ENCODE results near the gene THOC5.
"Not testable (repeated sequence)": the region's sequence is repeated elsewhere in the genome, so short reads cannot be mapped to it uniquely, and the experiment has no call there.

The THOC5 gene

DNA sequence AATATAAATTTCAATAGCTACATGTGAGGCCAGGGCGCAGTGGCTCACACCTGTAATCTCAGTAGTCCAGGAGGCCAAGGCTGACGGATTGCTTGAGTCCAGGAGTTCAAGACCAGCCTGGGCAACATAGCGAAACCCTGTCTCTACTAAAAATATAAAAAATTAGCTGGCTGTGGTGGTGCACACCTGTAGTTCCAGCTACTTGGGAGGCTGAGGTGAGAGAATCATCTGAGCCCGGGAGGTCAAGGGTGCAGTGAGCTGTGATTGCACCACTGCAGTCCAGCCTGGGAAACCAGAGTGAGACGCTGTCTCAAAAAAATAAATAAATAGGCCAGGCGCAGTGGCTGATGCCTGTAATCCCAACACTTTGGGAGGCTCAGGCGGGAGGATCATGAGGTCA, 13.0 kb upstream of the THOC5 start:
- DNase-seq (ENCODE audit: low read depth); H3K4me3 ChIP-seq (ENCODE audit: low read depth, low read length): not testable (repeated sequence)

DNA sequence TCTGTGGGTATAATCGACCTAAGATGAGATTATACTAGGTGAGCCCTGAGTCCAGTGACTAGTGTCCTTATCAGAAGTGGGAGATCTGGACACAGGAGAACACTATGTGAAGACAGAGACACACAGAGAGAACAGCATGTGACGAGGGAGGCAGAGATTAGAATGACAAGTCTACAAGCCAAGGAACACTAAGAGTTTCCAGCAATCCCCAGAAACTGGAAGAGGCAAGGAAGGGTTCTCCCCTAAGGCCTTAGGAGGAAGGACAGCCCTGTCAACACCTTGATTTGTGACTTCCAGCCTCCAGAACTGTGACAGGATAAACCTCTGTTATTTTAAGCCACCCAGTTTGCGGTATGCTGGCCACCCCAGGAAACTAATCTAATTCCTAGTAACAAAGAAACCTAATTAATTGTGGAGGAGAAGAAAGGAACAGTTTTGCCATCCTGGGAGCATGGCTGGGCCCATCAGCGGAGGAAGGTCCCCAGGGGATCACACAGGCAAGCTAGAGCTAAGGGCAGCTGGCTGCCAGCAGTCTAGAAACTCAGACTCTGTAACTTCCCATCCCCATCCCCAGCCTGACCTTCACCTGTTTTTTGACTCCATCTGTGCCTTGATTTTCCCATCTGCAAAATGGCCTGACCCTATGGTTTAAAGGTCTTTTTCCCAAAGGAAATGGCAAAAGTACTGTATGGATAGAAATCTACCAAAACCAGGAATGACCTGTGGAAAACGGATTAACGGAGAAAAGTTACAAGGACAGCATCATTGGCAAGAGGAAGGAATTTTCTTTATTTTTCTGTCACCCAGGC, 10.3 kb upstream of the THOC5 start:
- H3K4me3 ChIP-seq (ENCODE audit: low read depth, low read length), result no peak overlapping the region
- no peak for DNase-seq (ENCODE audit: low read depth)

DNA sequence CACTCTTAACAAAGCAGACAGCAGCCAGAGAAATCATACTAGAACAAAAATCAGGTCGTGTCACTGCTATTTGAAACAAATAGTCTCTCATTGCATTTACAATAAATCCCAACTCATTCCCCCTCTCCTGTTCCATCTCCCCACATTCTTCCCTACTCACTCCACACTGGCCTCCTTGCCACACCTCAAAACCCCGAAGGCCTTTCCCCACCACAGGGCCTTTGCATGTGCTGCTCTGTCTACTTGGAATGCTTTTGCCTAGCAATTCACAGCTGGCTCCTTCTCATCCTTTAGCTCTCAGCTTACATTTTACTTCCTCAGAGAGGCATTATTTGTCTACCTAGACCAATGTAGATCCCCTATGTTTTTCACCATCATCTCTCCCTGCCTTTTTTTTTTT, 6.3 kb upstream of the THOC5 start:
- DNase-seq (ENCODE audit: low read depth), result no peak
- H3K4me3 ChIP-seq (ENCODE audit: low read depth, low read length), result no peak overlapping the region

DNA sequence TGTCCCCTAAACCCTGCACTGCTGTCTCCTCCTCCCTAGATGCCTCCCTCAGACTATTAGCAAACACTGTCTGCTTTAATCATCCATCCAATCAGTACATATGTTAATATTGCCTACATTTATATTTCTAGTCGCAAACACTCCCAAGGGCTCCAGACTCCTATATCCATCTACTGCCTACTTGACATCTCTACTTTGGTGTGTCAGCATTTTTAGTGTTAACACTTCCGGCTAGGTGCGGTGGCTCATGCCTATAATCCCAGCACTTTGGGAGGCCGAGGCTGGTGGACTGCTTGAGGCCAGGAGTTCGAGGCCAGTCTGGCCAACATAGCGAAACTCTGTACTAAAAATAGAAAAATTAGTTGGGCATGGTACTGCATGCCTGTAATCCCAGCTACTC, 5.5 kb upstream of the THOC5 start:
- no peak for DNase-seq (ENCODE audit: low read depth)
- H3K4me3 ChIP-seq (ENCODE audit: low read depth, low read length), result no peak overlapping the region

DNA sequence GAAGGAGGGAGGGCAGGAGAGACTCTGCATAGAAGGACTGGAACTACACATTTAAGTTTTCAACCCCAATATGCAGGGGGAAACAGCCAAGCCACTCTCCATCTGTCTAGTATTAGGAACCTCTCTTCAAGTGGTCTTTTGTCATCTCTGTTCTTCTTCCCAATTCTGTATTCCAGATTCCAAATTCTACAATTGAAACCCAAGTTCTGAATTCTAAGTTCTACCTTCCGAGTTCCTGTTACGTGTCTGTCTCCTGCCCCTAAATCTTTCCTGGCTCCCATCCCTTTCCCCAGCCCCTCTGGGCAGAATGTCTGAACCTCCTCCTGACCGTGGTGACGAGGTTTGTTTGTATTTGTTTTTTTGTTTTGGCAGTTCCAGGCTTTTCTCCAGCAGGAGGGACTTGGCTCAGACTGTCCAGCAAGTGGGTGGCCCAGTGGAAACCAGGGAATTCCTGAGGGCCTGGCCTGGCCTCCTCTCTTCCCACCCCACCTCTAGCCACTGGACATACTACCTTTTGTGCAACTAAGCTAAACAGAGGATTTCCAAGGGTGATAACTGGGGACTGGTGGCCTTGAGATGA, 1.6 kb upstream of the THOC5 start:
- H3K4me3 ChIP-seq (ENCODE audit: low read depth, low read length), result no peak overlapping the region
- DNase-seq (ENCODE audit: low read depth), result no peak

DNA sequence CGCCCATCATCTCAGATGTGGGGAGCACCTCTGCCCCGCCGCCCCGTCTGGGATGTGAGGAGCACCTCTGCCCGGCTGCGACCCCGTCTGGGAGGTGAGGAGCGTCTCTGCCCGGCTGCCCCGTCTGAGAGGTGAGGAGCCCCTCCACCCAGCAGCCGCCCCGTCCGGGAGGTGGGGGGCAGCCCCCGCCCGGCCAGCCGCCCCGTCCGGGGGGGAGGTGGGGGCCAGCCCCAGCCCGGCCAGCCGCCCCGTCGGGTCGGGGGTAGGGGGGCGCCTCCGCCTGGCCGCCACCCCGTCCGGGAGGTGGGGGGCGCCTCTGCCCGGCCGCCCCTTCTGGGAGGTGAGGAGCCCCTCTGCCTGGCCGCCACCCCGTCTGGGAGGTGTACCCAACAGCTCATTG, 1.2 kb downstream of the THOC5 start:
- DNase-seq (ENCODE audit: low read depth); H3K4me3 ChIP-seq (ENCODE audit: low read depth, low read length): not testable (repeated sequence)

DNA sequence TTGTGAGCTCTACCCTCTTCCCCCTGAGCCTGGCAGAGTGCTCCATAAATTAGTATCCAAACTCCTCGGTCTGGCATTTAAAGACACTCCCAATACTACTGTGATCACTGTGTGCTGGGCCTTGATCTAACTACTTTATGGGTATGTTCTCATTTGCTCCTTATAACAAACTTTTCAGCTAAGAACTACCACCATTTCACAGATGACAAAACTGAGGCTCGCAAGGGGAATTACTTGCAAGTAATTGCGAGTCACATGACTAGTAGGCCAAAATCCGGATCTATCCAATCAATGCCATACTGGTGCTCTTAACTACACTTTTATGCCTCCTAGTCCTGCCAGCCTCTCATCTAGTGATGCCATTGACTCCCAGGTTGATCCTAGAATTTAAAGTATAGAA, 3.6 kb downstream of the THOC5 start:
- no peak for DNase-seq (ENCODE audit: low read depth)
- H3K4me3 ChIP-seq (ENCODE audit: low read depth, low read length), result no peak overlapping the region

DNA sequence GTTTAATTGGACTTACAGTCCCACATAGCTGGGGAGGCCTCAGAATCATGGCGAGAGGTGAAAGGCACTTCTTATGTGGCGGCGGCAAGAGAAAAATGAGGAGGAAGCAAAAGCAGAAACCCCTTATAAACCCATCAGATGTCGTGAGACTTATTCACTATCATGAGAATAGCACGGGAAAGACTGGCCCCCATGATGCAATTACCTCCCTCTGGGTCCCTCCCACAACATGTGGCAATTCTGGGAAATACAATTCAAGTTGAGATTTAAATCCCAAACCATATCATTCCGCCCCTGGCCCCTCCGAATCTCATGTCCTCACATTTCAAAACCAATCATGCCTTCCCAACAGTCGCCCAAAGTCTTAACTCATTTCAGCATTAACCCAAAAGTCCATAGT, 8.5 kb downstream of the THOC5 start:
- H3K4me3 ChIP-seq (ENCODE audit: low read depth, low read length); DNase-seq (ENCODE audit: low read depth): not testable (repeated sequence)

DNA sequence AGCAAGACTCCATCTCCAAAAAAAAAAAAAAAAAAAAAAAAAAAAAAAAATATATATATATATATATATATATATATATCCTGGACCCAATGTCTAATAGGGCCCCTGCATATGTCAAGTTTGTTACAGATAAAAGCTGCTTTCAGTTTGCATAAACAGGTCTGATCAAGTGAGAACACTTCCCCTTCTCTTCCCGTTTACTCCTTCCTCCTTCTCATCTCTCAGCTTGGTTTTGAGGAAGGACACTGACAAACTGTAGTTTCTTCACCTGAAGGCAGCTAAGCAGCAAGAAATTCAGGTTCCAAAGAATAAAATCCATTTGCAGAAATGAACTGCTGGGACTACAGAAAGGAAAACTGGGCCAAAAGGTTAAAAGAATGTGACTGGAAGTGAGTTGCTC, 11.7 kb downstream of the THOC5 start:
- H3K4me3 ChIP-seq (ENCODE audit: low read depth, low read length), result no peak overlapping the region
- DNase-seq (ENCODE audit: low read depth), result no peak

DNA sequence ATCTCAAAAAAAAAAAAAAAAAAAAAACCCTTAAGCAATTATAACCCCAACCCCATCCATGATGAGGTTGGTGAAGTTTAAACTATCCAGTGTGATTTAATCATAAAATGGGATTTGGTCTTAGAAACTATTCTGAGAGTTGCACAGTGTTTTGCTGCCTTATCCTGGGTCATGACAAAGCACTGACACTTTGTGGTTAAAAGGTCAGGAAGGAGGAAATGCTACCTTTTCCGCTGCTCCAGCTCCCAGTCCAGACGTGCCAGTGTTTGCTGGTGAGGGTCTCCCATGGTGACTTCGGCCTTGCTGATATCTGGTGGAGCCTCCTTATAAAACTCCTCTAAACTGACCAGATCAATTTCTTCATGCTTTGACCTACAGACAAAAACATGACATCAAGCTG, 14.5 kb downstream of the THOC5 start:
- no peak overlapping the region for H3K4me3 ChIP-seq (ENCODE audit: low read depth, low read length)
- no peak for DNase-seq (ENCODE audit: low read depth)

DNA sequence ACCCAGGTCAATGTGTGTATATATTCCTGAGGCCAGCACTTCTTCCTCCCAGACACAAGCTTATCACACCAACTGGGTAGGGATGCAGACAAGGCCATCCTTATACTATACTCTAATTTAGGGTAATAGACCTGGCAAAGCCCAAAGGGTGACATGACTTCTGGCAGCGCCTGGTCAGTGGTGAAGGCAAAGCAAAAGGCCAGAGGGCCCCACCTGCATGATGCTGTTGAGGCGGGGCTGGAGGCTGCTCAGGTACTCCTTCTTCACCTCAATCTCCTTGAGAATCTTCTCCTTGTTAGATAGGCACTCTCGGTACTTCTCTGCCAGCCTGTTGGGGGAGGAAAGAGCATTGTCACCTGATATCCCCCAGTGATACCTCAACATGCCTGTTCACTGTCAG, 17.1 kb downstream of the THOC5 start:
- no peak overlapping the region for H3K4me3 ChIP-seq (ENCODE audit: low read depth, low read length)
- DNase-seq (ENCODE audit: low read depth), result no peak

DNA sequence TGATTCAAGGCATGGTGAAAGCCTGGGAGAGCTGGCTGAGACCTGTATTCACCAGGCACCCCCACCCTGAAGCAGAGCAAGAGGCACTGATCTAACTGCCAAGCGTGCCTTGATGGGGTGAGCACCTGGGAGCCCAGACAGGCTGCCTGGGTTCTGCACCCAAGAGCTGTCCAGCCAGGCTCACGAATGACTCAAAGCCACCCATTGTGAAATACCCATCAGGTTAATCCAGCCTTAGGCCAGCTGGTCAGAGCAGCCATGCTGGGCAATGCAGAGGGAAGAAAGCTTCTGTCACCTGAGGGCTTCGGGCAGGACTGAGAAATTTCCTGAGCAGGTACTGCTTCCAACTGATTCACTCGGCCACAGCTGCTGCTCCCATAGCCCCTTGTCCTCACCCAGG, 22.1 kb downstream of the THOC5 start:
- DNase-seq (ENCODE audit: low read depth), result no peak
- no peak overlapping the region for H3K4me3 ChIP-seq (ENCODE audit: low read depth, low read length)

DNA sequence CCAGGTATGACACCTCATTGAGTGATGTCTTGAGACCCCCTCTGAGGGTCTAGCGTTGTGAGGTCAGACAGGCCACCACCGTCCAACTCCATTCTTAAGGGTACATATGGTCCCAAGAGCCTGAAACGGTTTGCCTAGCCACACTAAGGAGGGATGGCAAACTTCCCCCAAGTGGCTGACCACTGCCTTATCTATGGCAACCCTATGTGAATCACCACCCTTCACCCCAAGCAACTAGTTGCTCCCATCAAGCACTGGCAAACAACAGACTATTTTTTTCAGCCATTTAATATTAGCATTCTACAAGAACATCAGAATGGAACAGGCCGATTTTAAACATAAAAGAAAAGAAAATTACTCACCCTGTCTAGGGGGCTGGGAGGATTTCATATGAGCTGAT, 22.8 kb downstream of the THOC5 start:
- no peak for DNase-seq (ENCODE audit: low read depth)
- H3K4me3 ChIP-seq (ENCODE audit: low read depth, low read length), result no peak overlapping the region

DNA sequence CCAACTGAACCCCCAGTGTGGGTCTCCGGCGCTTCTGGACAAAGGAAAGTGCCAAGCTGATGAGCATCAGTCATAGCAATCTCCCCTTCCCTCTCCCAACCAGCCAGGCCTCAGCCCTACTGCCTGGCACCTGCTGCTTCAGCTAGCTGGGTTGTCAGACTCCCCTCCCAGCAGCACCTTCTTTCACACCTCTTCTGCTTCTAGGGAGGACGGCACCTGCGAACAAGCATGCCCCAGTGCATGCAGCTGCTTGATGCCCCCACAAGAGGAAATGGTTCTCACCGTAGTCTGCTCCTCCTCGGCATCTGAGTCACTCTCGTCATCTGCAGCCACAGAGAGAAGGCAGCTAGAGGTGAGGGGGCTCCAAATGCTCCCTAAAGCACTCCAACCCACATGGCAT, 25.4 kb downstream of the THOC5 start:
- no peak for DNase-seq (ENCODE audit: low read depth)
- no peak overlapping the region for H3K4me3 ChIP-seq (ENCODE audit: low read depth, low read length)

DNA sequence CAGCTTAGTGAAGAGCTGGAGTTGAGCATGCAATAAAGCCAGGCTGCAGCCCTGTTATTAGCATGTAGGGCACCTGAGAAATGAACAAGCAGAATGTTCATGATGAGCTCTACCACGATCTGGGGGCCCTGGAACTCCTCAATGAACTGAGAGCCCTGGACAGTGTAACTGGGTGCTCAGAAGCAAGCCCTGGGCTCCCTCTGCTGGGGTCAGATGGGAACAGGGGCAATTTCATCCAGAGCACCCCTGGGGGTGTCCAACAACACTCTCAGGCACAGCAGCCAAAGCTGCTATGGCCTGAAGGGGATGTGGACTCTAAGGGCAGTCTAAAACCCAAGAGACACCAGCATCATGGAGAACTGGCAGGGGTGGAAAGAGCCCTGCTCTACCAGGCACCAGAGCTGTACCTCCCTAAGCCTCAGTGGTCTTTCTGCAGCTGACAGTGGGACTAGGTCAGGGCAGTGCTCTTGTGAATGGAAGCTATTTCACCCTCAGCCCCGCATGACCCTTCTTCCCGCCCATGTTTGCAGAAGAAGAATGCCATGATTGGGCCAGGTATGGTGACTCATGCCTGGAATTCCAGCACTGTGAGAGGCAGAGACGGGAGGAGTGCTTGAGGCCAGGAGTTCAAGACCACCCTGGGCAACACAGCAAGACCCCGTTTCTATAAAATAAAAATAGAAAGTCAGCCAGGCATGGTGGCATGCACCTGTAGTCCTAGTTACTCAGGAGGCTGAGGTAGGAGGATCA, 28.9 kb downstream of the THOC5 start:
- no peak overlapping the region for H3K4me3 ChIP-seq (ENCODE audit: low read depth, low read length)
- no peak for DNase-seq (ENCODE audit: low read depth)

DNA sequence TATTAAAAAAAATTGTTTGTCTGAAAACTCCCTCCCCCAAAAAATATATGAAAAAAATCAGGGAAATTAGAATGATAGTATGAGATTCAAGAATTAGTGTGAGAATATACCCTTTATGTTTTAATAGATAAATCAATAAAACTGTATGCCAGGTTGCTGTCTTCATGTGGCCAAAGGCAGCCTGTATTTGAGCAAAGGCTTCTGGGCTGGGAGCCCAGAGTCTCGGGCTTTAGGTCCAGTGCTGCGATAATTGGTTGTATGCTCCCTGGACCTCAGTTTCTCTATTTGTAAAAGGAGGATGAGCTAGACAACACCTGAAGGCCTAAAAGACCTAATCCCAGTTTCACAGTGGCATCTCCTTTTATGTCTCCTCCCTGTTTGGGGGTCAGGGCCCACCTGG, 29.8 kb downstream of the THOC5 start:
- DNase-seq (ENCODE audit: low read depth), result no peak
- no peak overlapping the region for H3K4me3 ChIP-seq (ENCODE audit: low read depth, low read length)

DNA sequence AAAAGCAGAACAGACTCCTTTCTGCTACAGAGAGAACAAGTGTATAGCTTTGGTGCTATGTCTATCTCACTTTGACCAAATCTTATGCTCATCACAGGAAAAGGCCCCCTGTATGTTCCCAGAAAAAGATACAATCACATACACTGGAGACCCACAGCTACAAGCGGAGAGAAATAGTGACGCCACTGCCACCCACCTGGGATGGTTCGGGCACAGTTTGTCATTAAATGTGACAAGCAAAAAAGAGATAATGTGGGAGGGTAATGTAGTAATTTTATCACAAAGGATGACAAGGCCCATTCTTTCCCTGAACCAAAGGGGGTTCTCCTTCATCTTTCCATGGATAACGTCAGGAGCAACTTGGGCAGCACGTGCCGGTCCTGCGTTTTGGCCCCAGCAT, 32.0 kb downstream of the THOC5 start:
- H3K4me3 ChIP-seq (ENCODE audit: low read depth, low read length), result no peak overlapping the region
- no peak for DNase-seq (ENCODE audit: low read depth)

DNA sequence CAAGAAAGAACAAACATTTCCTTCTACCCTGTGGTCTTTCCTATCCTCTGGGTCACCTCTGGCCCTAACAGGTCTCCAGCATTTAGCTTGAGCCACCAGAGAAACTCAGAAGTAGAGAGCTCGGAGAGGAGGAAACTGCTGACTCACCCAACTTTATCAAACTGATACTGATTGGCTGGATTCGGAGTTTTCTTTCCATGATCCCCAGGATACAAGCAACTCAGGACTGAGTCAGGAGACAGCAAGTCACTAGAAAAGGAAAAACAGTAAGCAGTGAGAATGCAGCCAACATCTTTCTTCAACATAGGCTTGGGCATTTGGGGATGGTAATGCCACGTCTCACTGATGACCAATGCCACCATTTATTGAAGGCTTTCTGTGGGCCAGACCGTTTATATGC, 32.7 kb downstream of the THOC5 start:
- DNase-seq (ENCODE audit: low read depth), result peak; percentile 37
- H3K4me3 ChIP-seq (ENCODE audit: low read depth, low read length), result no peak overlapping the region

DNA sequence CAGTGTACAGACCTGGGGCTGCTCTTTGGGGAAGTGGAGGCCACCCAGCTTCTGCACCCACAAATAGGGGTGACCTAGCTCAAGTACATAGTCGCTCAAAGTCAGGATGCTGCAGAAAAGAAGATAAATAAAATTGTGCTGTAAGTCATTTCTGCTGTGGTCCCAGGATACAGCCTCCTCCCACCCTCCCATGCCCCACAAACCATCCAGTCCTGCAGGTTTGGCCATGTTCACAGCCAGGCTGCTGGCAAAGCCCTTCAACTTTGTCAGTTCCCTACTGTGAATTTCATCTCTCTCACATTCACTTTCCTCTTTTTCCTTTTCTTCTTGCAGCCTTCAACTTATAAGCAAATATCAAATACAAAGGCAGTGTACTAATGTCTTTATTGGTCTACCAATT, 33.6 kb downstream of the THOC5 start:
- no peak for DNase-seq (ENCODE audit: low read depth)
- H3K4me3 ChIP-seq (ENCODE audit: low read depth, low read length), result no peak overlapping the region

DNA sequence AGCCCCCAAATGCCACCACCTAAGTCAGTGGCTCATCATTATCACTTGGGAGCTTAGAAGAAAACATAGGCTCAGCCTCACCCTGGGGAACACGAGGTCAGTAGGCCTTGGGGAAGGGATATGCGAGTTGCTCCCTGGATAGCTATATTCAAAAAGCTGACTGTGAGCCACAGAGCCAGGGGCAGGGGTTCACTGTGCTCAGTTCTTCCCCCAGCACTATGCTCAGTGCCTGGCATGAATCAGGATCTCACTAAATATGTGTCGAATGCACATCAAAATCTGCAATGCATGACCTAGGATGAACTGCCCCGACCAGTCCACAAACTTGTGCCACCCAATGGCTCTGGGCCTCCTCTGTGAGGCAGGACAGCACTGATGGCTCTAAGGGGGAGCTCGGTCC, 35.1 kb downstream of the THOC5 start:
- H3K4me3 ChIP-seq (ENCODE audit: low read depth, low read length), result no peak overlapping the region
- DNase-seq (ENCODE audit: low read depth), result no peak

Data from skeletal muscle cell (primary cell).